MM.1S (cell line): Measurements from ENCODE around the gene STAMBPL1.

Experiments used
- DNase-seq: peaks from one replicate; pipeline ENCODE4 v3.0.0-alpha.2; 2015
- H2AFZ ChIP-seq: fragments of 300-600 bp; sonication (generic); 2 replicates; pipeline ENCODE4 v1.6.0; 2016; ENCODE audit warnings: antibody characterized with exemption, low read length
- H3F3A ChIP-seq: fragments of 300-600 bp; sonication (generic); 2 replicates; pipeline ENCODE4 v1.6.1; 2016; ENCODE audit warnings: mild to moderate bottlenecking, antibody characterized with exemption, low read length, moderate library complexity, mixed read lengths; ENCODE audit not compliant: insufficient read depth
- H3K27ac ChIP-seq: fragments of 300-600 bp; sonication (generic); 2 replicates; pipeline ENCODE4 v1.5.1; 2016; ENCODE audit warnings: mild to moderate bottlenecking, low read length
- H3K27me3 ChIP-seq: fragments of 300-600 bp; sonication (generic); replicated peaks from 2 replicates; pipeline ENCODE4 v1.6.0; 2016; ENCODE audit warnings: low read length; ENCODE audit not compliant: insufficient read depth
- H3K36me3 ChIP-seq: fragments of 300-600 bp; sonication (generic); replicated peaks from 2 replicates; pipeline ENCODE4 v1.6.1; 2016; ENCODE audit warnings: mild to moderate bottlenecking, low read length, mixed read lengths; ENCODE audit not compliant: insufficient read depth
- H3K4me1 ChIP-seq: fragments of 300-600 bp; sonication (generic); 2 replicates; pipeline ENCODE4 v1.6.1; 2016; ENCODE audit warnings: low read length, mixed read lengths
- H3K4me2 ChIP-seq: fragments of 300-600 bp; sonication (generic); 2 replicates; pipeline ENCODE4 v1.6.0; 2016; ENCODE audit warnings: low read depth, low read length
- H3K4me3 ChIP-seq: fragments of 300-600 bp; sonication (generic); 2 replicates; pipeline ENCODE4 v1.5.1; 2016; ENCODE audit warnings: low read length, mixed read lengths
- H3K79me2 ChIP-seq: fragments of 300-600 bp; sonication (generic); 2 replicates; pipeline ENCODE4 v1.6.1; 2016; ENCODE audit warnings: mixed run types, low read length, mixed read lengths
- H3K9ac ChIP-seq: fragments of 300-600 bp; sonication (generic); 2 replicates; pipeline ENCODE4 v1.6.1; 2016; ENCODE audit warnings: low read length, mixed read lengths
- H3K9me2 ChIP-seq: fragments of 300-600 bp; sonication (generic); replicated peaks from 2 replicates; pipeline ENCODE4 v1.6.1; 2016; ENCODE audit warnings: mild to moderate bottlenecking, low read length, mixed read lengths; ENCODE audit not compliant: insufficient read depth
- H3K9me3 ChIP-seq: fragments of 300-600 bp; sonication (generic); replicated peaks from 2 replicates; pipeline ENCODE4 v1.6.1; 2016; ENCODE audit warnings: mild to moderate bottlenecking, low read length, mixed read lengths; ENCODE audit not compliant: insufficient read depth
- H4K20me1 ChIP-seq: fragments of 300-600 bp; sonication (generic); 2 replicates; pipeline ENCODE4 v1.6.1; 2016; ENCODE audit warnings: mild to moderate bottlenecking, low read length, moderate library complexity, mixed read lengths; ENCODE audit not compliant: insufficient read depth
- EZH2 ChIP-seq: fragments of 300-600 bp; sonication (generic); optimal IDR thresholded peaks from 2 replicates; pipeline ENCODE3; 2017; ENCODE audit warnings: low read depth, mild to moderate bottlenecking, antibody characterized with exemption, low read length, mixed read lengths
- EZH2phosphoT487 ChIP-seq: fragments of 300-600 bp; sonication (generic); IDR thresholded peaks from 2 replicates; pipeline ENCODE4 v1.6.1; 2018; ENCODE audit warnings: antibody characterized with exemption, low read length
- TF ChIP-seq, protein P1 (sequence below): fragments of 300-600 bp; sonication (generic); IDR thresholded peaks from 2 replicates; pipeline ENCODE4 v1.5.1; 2016; ENCODE audit warnings: antibody characterized with exemption, low read length, mixed read lengths

Gene STAMBPL1

DNA sequence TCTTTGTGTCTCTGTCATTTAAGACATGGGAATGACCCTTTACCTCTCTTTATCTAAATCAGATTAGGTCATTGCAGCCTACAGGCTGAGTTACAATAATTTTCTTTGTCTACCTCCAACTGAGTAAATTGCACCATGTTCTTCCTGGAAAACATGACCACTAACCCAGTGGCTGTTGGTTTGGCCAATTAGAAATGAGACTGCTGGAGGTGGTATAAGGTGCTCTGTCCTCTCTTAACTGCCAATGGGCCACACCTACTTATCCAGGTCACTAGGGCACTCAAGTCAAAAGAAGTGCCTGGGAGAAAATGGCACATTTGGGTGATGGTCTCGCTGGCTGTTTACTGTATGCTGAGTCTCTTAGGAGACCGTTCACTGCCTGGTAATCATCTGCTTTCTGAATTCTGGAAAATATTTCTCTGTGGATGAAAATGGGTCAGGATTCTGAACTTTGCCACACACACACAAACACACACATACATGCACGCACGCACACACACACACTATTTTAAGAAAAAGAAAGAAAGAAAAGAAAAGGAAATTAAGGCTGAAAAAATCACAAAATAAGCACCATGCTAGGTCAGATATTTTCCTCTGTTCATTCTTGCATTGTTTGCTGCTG lies 16.4 kb downstream of the STAMBPL1 start:
- TF ChIP-seq EZH2 = no peak
- TF ChIP-seq, protein P1, sequence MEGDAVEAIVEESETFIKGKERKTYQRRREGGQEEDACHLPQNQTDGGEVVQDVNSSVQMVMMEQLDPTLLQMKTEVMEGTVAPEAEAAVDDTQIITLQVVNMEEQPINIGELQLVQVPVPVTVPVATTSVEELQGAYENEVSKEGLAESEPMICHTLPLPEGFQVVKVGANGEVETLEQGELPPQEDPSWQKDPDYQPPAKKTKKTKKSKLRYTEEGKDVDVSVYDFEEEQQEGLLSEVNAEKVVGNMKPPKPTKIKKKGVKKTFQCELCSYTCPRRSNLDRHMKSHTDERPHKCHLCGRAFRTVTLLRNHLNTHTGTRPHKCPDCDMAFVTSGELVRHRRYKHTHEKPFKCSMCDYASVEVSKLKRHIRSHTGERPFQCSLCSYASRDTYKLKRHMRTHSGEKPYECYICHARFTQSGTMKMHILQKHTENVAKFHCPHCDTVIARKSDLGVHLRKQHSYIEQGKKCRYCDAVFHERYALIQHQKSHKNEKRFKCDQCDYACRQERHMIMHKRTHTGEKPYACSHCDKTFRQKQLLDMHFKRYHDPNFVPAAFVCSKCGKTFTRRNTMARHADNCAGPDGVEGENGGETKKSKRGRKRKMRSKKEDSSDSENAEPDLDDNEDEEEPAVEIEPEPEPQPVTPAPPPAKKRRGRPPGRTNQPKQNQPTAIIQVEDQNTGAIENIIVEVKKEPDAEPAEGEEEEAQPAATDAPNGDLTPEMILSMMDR = no peak
- no peak for TF ChIP-seq EZH2phosphoT487
- Histone ChIP-seq H2AFZ (no peak overlapping the region), H3K9me2 (no peaks in the 10 kb centered on the region), H3K27ac (no peak overlapping the region), H3K79me2 (no peaks in the 10 kb centered on the region), H4K20me1 (no peaks in the 10 kb centered on the region), H3K4me2 (no peak overlapping the region), H3K36me3 (no peaks in the 10 kb centered on the region), H3K4me1 (peaks cover 6% of the 10 kb centered on the region; the same call in 1 of the 2 replicates), H3K9ac (no peak overlapping the region), H3K27me3 (no peaks in the 10 kb centered on the region), H3F3A (no peaks in the 10 kb centered on the region), H3K4me3 (no peak overlapping the region), H3K9me3 (no peaks in the 10 kb centered on the region)
- DNase-seq = no peak

DNA sequence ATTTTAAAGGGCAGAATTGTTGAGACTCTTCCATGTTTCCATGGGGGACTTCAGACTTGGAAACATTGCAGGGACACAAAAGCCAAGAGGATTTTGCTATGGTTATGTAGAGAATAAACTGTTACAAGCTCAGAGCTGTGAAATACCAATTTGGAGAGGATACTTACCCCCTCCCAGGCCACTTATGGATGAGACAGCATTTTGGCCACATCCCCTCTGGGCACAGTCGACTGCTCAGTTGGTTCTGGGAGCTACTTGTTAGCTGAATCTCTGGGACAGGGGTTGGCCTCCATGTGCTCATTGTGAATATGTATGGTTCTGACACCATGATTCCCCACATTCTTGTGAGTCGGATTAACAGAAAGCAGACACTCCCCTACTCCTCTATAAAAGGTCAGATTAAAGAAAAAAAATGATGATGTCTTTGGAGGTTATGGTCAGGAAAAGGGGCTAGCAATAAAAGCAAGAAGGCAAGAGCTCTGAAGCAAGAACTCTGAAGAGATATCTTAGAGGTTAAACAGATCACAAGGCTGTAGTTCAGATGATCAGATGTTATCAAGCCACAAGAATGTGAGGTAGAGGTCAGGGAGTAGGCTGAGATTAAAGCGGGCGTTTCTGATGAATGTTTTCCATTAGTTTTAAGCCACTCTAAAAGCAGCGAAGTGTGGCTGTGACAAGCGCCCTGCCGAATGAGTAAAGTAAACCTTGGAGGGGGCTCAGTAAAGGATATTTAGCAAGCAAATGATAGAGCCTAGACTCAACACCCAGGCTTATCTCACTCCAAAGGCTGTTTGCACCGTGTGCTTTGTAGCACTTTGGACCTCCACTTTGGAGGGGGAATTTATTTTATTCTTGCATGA lies 17.2 kb downstream of the STAMBPL1 start:
- Histone ChIP-seq H2AFZ (no peak overlapping the region), H3K4me3 (no peak overlapping the region), H3K4me2 (no peak overlapping the region), H3F3A (no peaks in the 10 kb centered on the region), H3K27me3 (no peaks in the 10 kb centered on the region), H3K27ac (no peak overlapping the region), H3K9ac (no peak overlapping the region), H3K79me2 (no peaks in the 10 kb centered on the region), H3K9me2 (no peaks in the 10 kb centered on the region), H3K36me3 (no peaks in the 10 kb centered on the region), H3K4me1 (peaks cover 7% of the 10 kb centered on the region), H4K20me1 (no peaks in the 10 kb centered on the region), H3K9me3 (no peaks in the 10 kb centered on the region)
- no peak for DNase-seq
- TF ChIP-seq, protein P1 = no peak
- TF ChIP-seq EZH2 (no peak), EZH2phosphoT487 (no peak)

DNA sequence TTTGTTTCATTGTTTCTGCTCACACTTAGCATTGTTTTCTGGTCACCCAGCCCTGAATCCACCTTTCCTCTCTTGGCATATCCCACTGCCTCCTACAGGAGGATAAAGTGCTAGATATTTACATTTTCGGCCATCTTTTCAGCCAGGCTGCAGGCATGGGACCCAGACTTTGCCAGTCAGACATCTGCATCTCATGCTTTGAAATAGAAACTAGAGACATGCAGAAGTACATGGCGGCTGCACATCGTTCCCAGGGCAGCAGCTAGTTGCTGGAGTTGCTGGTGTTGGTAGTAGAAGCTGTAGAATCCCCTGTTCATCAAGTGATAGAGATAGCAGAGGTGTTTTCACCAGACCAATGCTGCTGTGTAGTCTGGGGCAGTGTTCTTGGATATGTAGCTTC lies 18.7 kb downstream of the STAMBPL1 start:
- Histone ChIP-seq H3K4me2 (no peak overlapping the region), H3K27ac (no peak overlapping the region), H3K9me2 (no peaks in the 10 kb centered on the region), H3K79me2 (no peaks in the 10 kb centered on the region), H3K36me3 (no peaks in the 10 kb centered on the region), H3K9me3 (no peaks in the 10 kb centered on the region), H3K9ac (no peak overlapping the region), H3K4me3 (no peak overlapping the region), H4K20me1 (no peaks in the 10 kb centered on the region), H3K4me1 (peaks cover 7% of the 10 kb centered on the region), H2AFZ (no peak overlapping the region), H3K27me3 (no peaks in the 10 kb centered on the region), H3F3A (no peaks in the 10 kb centered on the region)
- TF ChIP-seq EZH2 (no peak), EZH2phosphoT487 (no peak)
- TF ChIP-seq, protein P1 = no peak
- no peak for DNase-seq
